Ecto neural progenitor cell (in vitro differentiated cells): ENCODE measurements around the gene RAB40C.

Experiments
- DNase-seq: peaks from one replicate; pipeline ENCODE4 v3.0.0-alpha.2; 2018; ENCODE audit warnings: low spot score

RAB40C gene

DNA sequence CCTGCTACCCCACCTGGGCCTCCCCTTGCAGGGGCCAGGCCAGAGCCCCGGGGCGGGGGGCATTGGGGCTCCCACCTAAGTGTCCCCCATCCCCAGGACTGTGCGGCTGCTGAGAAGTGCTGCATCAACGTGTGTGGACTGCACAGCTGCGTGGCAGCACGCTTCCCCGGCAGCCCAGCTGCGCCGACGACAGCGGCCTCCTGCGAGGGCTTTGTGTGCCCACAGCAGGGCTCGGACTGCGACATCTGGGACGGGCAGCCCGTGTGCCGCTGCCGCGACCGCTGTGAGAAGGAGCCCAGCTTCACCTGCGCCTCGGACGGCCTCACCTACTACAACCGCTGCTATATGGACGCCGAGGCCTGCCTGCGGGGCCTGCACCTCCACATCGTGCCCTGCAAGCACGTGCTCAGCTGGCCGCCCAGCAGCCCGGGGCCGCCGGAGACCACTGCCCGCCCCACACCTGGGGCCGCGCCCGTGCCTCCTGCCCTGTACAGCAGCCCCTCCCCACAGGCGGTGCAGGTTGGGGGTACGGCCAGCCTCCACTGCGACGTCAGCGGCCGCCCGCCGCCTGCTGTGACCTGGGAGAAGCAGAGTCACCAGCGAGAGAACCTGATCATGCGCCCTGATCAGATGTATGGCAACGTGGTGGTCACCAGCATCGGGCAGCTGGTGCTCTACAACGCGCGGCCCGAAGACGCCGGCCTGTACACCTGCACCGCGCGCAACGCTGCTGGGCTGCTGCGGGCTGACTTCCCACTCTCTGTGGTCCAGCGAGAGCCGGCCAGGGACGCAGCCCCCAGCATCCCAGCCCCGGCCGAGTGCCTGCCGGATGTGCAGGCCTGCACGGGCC is 42.8 kb downstream of the RAB40C start:
- no peak for DNase-seq

DNA sequence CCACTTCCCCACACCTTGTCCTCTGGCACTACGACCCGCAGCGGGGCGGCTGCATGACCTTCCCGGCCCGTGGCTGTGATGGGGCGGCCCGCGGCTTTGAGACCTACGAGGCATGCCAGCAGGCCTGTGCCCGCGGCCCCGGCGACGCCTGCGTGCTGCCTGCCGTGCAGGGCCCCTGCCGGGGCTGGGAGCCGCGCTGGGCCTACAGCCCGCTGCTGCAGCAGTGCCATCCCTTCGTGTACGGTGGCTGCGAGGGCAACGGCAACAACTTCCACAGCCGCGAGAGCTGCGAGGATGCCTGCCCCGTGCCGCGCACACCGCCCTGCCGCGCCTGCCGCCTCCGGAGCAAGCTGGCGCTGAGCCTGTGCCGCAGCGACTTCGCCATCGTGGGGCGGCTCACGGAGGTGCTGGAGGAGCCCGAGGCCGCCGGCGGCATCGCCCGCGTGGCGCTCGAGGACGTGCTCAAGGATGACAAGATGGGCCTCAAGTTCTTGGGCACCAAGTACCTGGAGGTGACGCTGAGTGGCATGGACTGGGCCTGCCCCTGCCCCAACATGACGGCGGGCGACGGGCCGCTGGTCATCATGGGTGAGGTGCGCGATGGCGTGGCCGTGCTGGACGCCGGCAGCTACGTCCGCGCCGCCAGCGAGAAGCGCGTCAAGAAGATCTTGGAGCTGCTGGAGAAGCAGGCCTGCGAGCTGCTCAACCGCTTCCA is 43.6 kb downstream of the RAB40C start:
- DNase-seq: no peak

DNA sequence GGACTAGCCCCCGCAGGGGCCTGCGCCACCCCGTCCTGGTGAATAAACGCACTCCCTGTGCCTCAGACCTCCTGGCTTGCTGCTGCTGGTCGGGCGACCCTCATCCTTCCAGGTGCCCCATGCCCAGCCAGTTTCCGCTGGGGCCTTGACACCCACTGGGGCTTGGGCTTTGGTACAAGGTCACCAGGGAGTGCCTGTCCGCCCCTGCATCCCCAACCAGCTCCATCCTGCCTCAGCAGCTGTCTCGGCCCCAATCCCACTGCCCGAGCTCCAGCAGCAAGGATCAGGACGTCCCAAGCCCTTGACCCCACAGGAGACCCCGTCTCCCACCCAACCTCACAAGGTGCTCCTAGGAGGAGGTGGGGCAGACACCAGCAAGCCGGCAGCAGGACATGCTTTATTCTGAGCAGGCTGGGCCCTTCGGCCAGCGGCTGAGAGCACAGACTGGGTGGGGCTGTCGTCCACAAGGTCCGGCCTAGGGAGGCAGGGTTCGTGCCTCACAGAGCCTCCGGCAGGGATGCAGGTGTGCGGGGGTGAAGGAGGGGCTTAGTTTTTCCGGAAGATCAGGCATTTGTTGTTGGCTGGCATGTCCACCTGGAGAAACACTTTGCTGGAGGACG is 44.3 kb downstream of the RAB40C start:
- no peak for DNase-seq

DNA sequence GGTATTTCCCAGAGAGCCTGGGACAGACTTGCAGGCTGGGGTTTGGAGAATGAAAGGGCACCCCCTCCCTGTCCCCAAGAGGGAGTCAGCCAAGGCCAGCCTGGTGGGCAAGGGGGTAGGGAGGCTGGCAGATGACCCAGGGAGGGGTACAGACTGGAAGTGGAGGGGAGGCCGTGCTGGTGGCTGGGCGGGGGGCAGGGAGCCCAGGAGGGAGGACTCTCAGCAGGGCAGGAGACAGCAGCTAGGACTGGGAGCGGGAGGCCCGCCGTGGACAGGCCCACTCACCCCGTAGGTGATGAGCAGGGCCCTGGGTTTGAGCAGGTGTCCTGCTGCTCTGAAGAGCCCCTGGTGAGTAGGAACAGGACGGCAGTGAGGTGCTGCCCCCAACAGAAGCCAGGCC is 45.1 kb downstream of the RAB40C start:
- DNase-seq: no peak

DNA sequence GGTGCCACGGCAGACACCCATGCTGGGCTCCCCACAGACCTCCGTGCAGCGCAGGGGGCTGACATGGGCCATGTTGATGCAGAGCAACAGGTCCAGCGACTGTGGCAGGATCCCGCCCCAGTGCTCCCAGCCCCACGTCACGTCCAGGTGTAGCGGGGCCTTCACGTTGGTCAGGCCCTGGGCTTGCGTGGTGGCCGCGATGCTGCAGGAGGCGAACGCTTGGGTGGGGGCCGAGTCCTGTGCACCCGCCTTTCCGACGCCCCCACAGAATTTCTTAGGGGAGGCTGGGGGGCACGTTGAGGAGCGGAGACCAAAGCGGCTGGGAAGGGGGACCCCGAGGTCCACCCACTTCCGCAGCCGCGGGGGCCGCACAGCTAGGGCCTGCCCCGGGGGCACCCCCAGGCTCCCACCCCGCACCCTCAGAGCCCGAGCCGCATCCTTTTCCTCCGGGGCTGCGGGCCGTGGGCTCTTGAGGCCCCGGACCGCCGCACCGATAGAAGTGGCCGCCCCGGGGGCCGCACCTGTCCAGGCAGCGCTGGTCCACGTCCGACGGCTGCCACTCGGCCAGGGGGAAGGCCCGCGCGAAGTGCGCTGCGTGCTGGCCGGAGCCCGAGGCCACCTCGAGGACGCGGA is 45.8 kb downstream of the RAB40C start:
- no peak for DNase-seq

DNA sequence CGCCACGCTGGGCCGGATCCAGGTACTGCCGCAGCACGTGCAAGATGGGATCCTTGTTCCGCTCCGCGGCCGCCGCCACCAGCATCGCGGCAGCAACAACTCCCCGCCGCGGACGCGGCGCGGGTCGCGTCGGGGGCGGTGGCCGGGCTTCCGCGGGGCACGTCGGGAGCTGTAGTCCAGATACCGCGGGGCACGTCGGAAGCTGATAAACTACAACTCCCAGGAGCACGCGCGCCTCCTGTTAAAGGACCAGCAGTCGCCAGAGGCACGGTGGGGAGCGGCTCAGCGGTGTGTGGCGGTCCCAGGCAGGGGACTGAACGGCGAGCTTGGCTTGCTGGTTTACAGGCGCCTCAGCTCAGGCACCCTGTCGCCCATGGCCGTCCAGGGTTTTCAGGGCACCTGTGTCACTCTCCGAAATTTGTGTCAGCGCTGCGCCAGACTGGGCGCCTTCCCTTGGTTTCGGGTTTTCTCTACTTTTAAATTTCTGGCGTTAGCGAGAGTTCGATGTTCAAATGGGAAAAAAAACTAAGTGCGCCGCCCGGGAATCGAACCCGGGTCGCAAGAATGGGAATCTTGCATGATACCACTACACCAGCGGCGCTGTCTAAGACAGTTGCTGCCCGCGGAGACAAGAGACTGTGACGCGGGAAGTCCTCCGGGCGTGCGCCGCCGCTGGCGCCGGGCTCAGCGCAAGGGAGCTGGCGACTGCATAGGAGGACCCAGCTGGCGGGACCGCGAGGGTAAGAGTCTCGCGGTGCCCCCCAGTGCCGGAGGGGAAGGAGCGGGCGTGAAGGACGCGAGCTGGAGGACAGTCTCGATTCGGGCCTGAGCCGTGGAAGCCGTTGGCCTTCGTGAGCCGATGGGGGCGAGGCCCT is 46.6 kb downstream of the RAB40C start, which contains the start of gene METTL26:
Gene METTL26 (minus strand): TSS at position 100 of the 875 bp plus-strand sequence. CDS start 15 bp downstream, at position 85.
- DNase-seq: peak; percentile 97

DNA sequence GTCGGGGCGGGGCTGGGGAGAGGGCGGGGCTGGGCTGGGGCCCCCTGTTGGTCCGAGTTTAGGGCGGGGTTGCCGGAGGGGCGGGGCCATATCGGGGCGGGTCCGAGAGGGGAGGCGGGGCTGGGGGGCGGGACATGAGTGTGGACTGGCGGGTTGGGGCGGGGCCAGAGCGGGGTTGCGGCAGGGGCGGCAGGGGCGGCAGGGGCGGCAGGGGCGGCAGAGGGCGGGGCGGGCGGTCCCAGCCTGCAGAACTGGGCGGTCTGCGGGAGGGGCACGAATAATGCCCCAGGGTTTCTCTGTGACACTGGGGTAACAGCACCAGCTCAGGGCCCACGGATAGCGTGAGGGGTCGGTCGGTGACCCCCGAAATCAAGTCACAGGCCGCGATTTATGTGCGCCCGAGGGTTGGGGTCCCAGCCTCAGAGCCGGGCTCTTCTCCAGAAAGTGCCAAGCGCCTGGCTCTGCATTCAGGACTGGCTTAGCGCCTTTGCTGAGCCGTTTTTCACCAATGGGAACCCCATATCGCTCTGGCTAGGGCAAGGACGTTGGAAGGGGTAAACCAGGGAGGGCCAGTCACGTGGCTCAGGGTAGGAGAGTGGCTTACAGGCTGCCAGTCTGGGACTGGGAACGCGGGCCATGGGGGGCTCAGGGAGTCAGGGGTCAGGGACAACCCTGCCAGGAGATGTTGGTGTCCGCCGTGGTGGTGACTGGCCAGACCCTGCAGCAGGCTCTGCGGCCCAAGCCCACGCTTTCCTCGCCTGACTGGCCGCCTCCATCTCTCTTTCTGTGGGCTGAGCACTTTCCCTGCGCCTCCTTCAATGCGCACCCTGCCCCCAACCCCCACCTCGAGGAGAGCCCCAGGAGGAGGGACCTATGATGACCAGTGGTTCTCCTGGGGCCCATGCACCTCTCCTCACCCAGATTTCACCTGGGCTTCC is 47.5 kb downstream of the RAB40C start:
- DNase-seq: peak; percentile 96

DNA sequence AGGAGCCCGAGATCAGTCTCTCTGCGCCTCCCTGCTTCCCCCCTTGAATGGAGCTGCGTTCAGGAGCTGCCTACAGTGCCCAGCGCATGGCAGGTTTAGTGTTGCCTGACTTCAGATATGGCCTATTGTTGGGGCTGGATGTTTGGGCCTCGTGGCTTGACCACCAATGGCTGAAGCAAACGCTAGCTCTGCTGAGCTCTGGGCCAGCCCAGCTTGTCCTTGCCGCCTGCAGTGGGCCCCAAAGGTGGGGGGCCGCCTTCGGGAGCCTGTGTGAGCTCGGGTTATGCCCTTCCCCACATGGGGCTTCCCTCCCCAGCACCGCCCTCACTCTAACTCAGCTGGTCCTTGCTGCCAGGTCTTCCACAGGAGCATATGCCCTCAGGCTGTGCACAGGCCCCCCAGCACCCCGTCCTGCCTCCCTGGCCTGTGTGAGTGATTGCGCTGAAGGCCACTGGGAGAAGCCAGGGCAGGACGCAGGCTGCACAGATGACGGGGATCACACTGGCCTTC is 48.2 kb downstream of the RAB40C start:
- DNase-seq: no peak

DNA sequence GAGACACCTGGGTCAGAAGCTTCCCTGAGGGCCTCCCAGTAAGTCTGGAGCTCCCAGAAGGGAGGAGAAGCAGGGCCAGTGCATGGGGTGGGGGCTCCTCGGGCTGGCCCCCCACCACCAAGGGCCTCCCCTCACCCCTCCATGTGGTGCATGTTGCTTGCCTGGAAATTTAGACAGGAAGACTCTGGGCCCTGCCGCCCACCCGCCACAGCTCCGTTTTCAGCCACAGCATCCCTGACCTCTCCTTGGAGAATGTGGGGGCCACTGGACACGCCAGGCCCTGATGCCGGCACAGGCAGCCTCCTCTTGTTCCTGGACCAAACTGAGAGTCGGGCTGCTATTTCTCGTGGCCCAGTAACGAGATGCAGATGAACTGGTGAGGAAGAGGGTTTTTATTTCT is 49.0 kb downstream of the RAB40C start:
- no peak for DNase-seq

DNA sequence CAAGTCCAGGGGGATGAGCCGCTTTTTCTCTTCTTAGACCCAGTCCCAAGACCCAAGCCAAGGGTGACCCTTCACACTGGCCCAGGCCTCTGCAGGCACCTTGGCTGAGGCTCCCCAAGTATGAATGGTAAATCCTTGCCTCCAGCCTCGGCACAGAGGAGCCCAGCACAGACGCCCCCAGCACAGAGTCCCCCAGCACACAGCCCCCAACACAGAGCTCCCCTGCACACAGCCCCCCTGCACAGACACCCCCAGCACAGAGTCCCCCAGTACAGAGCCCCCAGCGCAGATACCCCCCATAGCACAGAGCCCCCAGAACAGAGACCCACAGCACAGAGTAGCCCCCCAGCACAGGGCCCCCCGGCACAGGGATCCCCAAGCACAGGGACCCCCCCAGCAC is 50.7 kb downstream of the RAB40C start:
- DNase-seq: no peak

DNA sequence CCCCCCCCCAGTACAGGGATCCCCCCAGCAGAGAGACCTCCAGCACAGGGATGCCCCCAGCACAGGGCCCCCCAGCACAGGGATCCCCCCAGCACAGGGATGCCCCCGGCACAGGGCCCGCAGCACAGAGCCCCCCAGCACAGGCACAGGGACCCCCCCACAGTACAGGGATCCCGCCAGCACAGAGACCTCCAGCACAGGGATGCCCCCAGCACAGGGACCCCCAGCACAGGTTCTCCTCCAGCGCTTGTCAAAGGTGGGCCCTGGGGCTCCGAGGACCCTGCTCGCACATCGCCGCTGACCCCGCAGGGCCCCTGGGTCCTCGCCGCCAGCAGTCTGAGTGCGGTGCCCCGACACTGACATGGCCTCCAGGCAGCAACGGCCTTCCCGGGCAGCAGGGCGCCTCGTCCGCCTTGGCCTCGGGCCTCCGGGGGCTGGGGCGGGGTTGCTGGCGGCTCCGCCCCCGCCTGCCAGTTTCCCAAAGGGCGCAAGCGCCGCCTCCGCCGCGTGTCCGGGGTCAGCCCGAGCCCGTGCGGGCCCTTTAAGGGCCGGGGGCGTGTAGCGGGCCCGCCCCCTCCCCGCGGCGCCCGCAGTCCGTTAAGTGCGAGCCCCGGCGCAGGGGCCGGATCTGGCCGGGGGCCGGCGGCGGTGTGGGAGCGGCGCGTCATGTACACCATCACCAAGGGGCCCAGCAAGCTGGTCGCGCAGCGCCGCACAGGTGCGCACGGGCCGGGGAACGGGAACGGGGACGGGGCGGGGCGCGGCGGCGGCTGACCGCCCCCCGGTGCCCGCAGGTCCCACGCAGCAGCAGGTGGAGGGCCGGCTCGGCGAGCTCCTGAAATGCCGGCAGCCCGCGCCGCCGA is 51.7 kb downstream of the RAB40C start, which contains the start of gene MCRIP2:
Gene MCRIP2 (plus strand): TSS at position 503 of the 863 bp plus-strand sequence. CDS start 164 bp downstream, at position 667.
- peak; percentile 88 for DNase-seq

DNA sequence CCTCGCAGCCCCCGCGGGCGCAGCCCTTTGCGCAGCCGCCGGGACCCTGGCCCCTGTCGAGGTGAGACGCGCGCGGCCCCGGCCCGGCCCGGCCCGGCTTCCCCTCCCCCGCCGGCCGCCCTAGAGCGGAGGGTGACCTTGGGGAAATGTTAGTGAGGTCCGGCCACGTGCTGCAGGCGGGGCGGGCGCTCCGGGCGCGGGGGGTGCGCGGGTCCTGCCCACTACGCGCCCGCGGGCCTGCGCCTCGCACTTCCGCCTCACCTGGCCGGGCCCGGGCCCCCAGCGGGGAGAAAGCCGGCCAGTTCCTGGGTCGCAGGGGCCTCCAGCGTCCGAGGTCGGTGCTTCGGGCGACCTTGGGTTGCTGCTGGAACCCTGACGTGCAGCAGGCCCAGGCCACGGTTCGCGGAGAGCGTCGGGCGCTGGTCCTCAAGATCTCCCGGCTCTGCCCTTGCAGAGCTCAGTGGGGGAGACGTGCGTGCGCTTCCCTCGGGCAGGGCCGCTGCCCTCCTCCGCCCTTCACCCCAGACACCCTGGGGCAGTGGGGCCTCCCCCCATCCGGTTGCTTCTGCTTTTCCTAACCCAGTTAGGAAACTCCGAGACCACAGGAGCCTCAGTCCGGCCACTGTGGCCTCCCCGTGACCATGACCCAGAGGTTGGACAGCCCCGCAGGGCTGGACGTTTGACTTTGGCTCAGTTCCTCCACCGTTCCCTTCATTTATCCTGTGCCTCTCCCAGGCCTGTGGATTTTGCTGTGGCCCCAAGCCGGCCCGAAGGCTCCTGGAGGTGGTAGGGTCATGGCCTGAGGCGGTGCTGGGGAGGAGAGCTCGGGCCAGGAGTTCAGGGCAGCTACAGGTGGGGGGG is 52.6 kb downstream of the RAB40C start:
- DNase-seq: no peak

DNA sequence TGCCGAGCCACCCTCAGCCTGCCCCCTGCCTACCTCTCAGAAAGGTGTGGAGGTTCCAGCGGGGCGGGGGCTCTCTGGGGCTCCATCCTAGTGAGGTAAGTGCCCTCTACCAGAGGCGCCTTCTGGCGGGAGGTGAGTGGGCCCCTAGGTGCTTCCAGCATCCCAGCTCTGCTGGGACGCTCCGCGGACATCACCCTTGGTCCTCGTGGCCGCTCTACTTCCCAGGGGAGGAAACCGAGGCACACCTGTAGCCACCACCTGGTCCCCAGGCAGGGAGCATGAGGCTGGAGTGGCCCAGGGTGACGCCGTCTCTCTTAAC is 53.1 kb downstream of the RAB40C start:
- DNase-seq: no peak

DNA sequence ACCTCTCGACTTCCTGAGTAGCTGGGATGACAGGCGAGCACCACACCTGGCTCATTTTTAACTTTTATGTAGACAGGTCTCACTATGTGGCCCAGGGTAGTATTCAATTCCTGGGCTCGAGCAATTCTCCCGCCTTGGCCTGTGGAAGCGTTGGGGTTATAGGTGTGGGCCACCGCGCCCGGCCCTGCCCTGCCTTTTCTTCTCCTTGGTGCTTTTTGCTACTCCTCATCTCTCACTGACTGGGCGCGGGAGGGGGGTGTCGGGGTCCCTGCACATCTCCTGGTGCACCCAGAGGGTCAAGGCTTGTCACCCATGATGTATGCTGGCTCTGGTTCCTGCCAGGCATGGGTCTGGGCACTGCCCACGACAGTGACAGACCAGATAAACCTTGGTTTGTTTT is 54.7 kb downstream of the RAB40C start:
- DNase-seq: no peak

DNA sequence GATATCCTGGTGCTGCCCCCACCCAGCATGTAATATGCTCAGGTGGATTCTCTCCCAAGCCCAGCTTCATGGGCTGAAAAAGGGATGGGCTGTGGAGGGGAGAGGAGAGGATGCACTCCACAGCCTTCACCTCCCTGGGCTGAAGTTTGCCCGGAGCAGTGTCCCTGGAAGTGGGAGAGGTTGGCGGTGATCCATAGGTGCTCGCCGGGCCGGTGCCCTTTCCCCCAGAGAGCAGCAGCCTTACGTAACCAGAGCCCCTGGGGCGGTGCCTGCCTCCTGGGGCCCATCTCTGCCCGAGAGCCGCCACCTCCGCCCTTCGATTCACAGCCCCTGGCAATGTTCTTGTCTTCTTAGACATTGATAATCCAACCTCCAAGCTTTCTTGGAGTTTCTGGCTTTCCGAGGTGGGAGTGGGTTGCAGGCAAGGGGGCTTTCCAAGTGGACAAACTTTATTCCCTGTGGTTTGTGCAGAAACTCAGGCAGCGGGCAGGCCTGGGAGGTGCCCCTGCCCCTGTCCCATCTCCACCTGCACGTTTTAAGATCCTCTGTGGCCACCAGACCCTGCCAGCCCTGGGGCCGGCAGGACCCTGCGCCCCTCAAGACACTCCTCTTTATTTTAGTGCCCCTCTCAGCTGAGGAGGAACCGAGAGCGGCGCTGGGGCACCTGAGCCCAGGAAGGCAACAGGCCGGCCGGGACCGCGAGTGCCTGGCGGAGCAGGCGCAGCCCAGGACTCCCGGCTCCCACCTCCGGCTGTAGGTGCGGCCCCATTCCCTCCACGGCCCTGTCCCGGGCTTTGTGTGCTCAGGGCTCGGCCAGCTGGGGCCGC is 56.2 kb downstream of the RAB40C start:
- no peak for DNase-seq

DNA sequence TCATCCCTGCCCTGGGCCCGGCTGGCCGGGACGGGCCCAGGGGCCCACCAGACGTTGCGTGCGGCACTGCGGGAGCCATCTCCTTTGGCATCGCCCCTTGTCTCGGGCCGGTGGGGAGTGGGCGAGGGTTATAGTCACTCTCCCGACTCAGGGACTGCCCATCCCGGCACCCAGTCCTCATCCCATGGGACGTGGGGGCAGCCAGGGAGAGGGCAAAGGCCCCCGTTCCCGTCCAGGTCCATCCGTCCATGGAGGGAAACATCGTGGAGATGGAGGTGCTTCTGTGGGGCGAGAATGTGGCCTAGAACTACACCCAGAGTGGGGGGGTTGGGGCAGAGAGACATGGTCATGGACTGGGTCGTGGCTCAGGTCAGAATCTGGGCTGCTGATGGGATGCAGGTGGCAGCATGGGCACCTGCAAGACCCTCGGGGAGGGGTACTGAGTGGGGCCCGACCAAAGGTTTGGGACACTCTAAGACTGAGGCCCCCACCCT is 56.9 kb downstream of the RAB40C start:
- no peak for DNase-seq
